Caco-2 (cell line): ENCODE measurements around the gene GPX4. TPM values are rescaled to one million over a fixed set of nuclear protein-coding genes. Genes with fewer than 3 reads are reported as not detected.

Experiments
- Bru-seq: library from RNA; stranded (reverse); fragments of 400-500 nt; gene quantifications from one replicate; lab custom pipeline; 2021; lab: Mats Ljungman, UMichigan
- BruChase-seq, 2 experiments: library from RNA; stranded (reverse); fragments of 400-500 nt; gene quantifications; one replicate each; lab custom pipeline; 2021; lab: Mats Ljungman, UMichigan
- BruUV-seq: library from RNA; stranded (reverse); fragments of 400-500 nt; replicated peaks from 2 replicates; lab custom pipeline; 2021; lab: Mats Ljungman, UMichigan
- CTCF ChIA-PET: fragments of 300-600 bp; sonication (Branson Sonifier 250); formaldehyde crosslinking; loops from one replicate; lab custom pipeline; 2022; ENCODE audit warnings: antibody characterized with exemption; lab: Charles Lee
- POLR2A ChIA-PET: fragments of 300-600 bp; sonication (Branson Sonifier 250); formaldehyde crosslinking; loops from one replicate; lab custom pipeline; 2022; ENCODE audit warnings: antibody characterized with exemption; lab: Charles Lee
- DNase-seq, 2 experiments: peaks; one replicate each; pipeline versions ENCODE4 v3.0.0 to v3.0.0-alpha.2; 2020 to 2022
- H3K27me3 ChIP-seq: replicated peaks from 2 replicates; pipeline ENCODE4 v1.6.0; 2011; ENCODE audit warnings: low read length; ENCODE audit not compliant: control insufficient read depth, insufficient read depth
- H3K36me3 ChIP-seq: 2 replicates; pipeline ENCODE4 v1.5.1; 2011; ENCODE audit warnings: low read length; ENCODE audit not compliant: control insufficient read depth, insufficient read depth
- H3K4me1 ChIP-seq: fragments of 250-450 bp; sonication (Bioruptor Pico); 2 replicates; pipeline ENCODE4 v1.5.1; 2020; ENCODE audit warnings: mild to moderate bottlenecking
- H3K4me3 ChIP-seq: 2 replicates; pipeline ENCODE4 v1.5.1; 2011; ENCODE audit warnings: low read depth, mild to moderate bottlenecking, control low read depth, low read length
- H3K9me3 ChIP-seq: fragments of 250-450 bp; sonication (Bioruptor Pico); 2 replicates; pipeline ENCODE4 v1.5.1; 2020; ENCODE audit warnings: mild to moderate bottlenecking, moderate library complexity
- H3K27ac Mint-ChIP-seq: one replicate; pipeline ENCODE4 v1.8.0; 2022; ENCODE audit warnings: mixed read lengths; ENCODE audit not compliant: unreplicated experiment
- H3K27me3 Mint-ChIP-seq: one replicate; pipeline ENCODE4 v1.8.0; 2022; ENCODE audit warnings: mixed read lengths; ENCODE audit not compliant: insufficient read depth, unreplicated experiment
- H3K36me3 Mint-ChIP-seq: one replicate; pipeline ENCODE4 v1.8.0; 2022; ENCODE audit warnings: mild to moderate bottlenecking, mixed read lengths; ENCODE audit not compliant: insufficient read depth, unreplicated experiment
- H3K4me1 Mint-ChIP-seq: one replicate; pipeline ENCODE4 v1.8.0; 2022; ENCODE audit warnings: low read depth, mixed read lengths; ENCODE audit not compliant: unreplicated experiment
- H3K4me3 Mint-ChIP-seq: one replicate; pipeline ENCODE4 v1.8.0; 2022; ENCODE audit warnings: mild to moderate bottlenecking, moderate library complexity, mixed read lengths; ENCODE audit not compliant: unreplicated experiment
- H3K9me3 Mint-ChIP-seq: one replicate; pipeline ENCODE4 v1.8.0; 2022; ENCODE audit warnings: mixed read lengths; ENCODE audit not compliant: unreplicated experiment
- CTCF ChIP-seq, 2 experiments: fragments of 200-600 bp in 1 of 2; IDR thresholded peaks; 1 replicate in 1 of 2; 2 replicates in 1 of 2; pipeline versions ENCODE4 v1.5.1 to v1.8.0; 2011 to 2022; ENCODE audit warnings: antibody characterized with exemption in 1 of 2, control low read depth in 1 of 2, inconsistent platforms in 1 of 2, low read depth in 1 of 2, low read length in 1 of 2, mild to moderate bottlenecking in 1 of 2, moderate library complexity in 1 of 2; ENCODE audit not compliant: insufficient read depth in 1 of 2, severe bottlenecking in 1 of 2, unreplicated experiment in 1 of 2
- intact Hi-C: fragments of 100-400 bp; cut with micrococcal nuclease; formaldehyde crosslinking; loops from one replicate; pipeline ENCODE4 v1.10.0; 2022; ENCODE audit not compliant: unreplicated experiment
- long read RNA-seq: library from polyadenylated mRNA; stranded (forward); transcript quantifications from one replicate; pipeline ENCODE4 v2.0.0, GENCODE V29; 2022
- total RNA-seq: library from RNA; stranded (reverse); gene quantifications from 2 replicates; pipeline ENCODE4 v1.2.3, GENCODE V29; 2022

The GPX4 gene
- total RNA-seq: 500 and 546 TPM in 2 replicates
- percentile 89 among the genes with signal in this experiment for Bru-seq, nascent RNA
- BruChase-seq, experiment 1, labeled RNA remaining after a 2-hour chase: percentile 89 among the genes with signal in this experiment
- BruChase-seq, experiment 2, labeled RNA remaining after a 6-hour chase: percentile 97 among the genes with signal in this experiment
- long read RNA-seq, transcript GPX4-201 (7 exons, 919 nt): major isoform, 543 of 627 reads
- long read RNA-seq, partial matches to known transcripts: 3 of 627 reads
- long read RNA-seq, other reads (novel, unspliced or antisense): 70 of 627 reads

DNA sequence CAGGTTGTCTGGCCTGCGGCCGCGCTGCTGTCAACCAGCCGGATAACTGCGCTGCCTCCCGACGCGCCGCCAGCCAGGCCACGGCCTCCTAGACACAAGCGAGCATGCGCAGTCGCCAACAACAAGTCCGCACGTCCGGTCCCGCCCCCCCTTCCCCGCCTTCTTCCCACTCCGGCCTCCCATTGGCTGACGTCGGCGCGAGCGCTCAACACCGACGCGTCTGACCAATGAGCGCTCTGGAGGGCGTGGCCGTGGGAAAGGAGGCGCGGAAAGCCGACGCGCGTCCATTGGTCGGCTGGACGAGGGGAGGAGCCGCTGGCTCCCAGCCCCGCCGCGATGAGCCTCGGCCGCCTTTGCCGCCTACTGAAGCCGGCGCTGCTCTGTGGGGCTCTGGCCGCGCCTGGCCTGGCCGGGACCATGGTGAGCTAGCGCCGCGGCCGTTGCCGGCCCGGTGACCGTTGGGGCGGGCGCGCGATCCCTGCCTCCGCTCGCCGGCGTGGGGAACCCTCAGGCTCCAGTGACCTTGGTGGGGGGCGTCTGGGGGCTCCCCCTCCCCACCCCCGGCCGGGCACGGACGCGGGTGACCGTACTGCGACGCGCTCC, at the start of gene GPX4:
Gene GPX4 (plus strand): TSS at position 287 of the 603 bp plus-strand sequence. CDS start 50 bp downstream, at position 337.
- no peaks in the 10 kb centered on the region for H3K27me3 Mint-ChIP-seq
- Histone ChIP-seq H3K4me3 (peak within 1 kb of the TSS; percentile 97), H3K36me3 (peaks cover 1% of the 10 kb centered on the region; the same call in 1 of the 2 replicates), H3K9me3 (no peaks in the 10 kb centered on the region), H3K4me1 (peaks cover 28% of the 10 kb centered on the region), H3K27me3 (no peaks in the 10 kb centered on the region)
- H3K36me3 Mint-ChIP-seq: peaks cover 49% of the 10 kb centered on the region
- ChIA-PET POLR2A (interaction anchor here (0.5 to 2.3 kb wide), 7 partner anchors 20 to 165 kb away, joined by 3 to 19 read pairs (median 9); partner anchors contain the start of genes ABCA7, ARHGAP45, CIRBP and CNN2), CTCF (interaction anchor here (0.5 to 1.0 kb wide), 3 partner anchors 77 to 141 kb away, joined by 3 to 5 read pairs (median 3); partner anchors contain the start of gene CNN2)
- peaks cover 4% of the 10 kb centered on the region for H3K4me1 Mint-ChIP-seq
- intact Hi-C loops: loop anchor here (1.0 to 10.0 kb wide), 3 partner anchors 9 to 79 kb away; partner anchors contain the start of genes CNN2, POLR2E, RNU6-2 and TMEM259
- no peaks in the 10 kb centered on the region for H3K9me3 Mint-ChIP-seq
- no TSS peak for BruUV-seq
- peak; percentile 96 to 98 for DNase-seq
- H3K27ac Mint-ChIP-seq: peak within 1 kb of the TSS; percentile 73
- TF ChIP-seq CTCF (IDR thresholded peaks at IDR 0.05; ENCODE audit: insufficient read depth in 1 of 2, low read depth in 1 of 2, low read length in 1 of 2, severe bottlenecking in 1 of 2, unreplicated experiment in 1 of 2): no peak
- peak within 1 kb of the TSS; percentile 68 for H3K4me3 Mint-ChIP-seq

- H3K27me3 Mint-ChIP-seq: no peaks in the 10 kb centered on the region
- intact Hi-C loops: no loop called here
- H3K4me1 ChIP-seq: no peaks in the 10 kb centered on the region
- POLR2A ChIA-PET: no interaction called here
- CTCF ChIA-PET: no interaction called here
- no peak overlapping the region for H3K4me3 ChIP-seq
- no peaks in the 10 kb centered on the region for H3K27me3 ChIP-seq
- no TSS peak for BruUV-seq
- no peak for DNase-seq
- no peaks in the 10 kb centered on the region for H3K4me1 Mint-ChIP-seq
- H3K4me3 Mint-ChIP-seq: no peak overlapping the region
- H3K27ac Mint-ChIP-seq: no peak overlapping the region
- no peak for TF ChIP-seq CTCF (IDR thresholded peaks at IDR 0.05; ENCODE audit: insufficient read depth in 1 of 2, low read depth in 1 of 2, low read length in 1 of 2, severe bottlenecking in 1 of 2, unreplicated experiment in 1 of 2)
- H3K9me3 ChIP-seq: no peaks in the 10 kb centered on the region
- H3K36me3 Mint-ChIP-seq: peaks cover 8% of the 10 kb centered on the region
- H3K36me3 ChIP-seq: no peaks in the 10 kb centered on the region
- no peaks in the 10 kb centered on the region for H3K9me3 Mint-ChIP-seq
Observed at GRCh38 chr19:1054102-1055027, 49.4 kb upstream of the GPX4 start.

GRCh38 chr19:1055028-1055425, 48.8 kb upstream of the GPX4 start:
- intact Hi-C loops: no loop called here

More at GRCh38 chr19:1055028-1055425, 48.8 kb upstream of the GPX4 start:
- H3K27me3 ChIP-seq: no peaks in the 10 kb centered on the region
- Mint-ChIP-seq H3K36me3 (peaks cover 12% of the 10 kb centered on the region), H3K27me3 (no peaks in the 10 kb centered on the region), H3K4me1 (no peaks in the 10 kb centered on the region), H3K4me3 (no peak overlapping the region), H3K9me3 (no peaks in the 10 kb centered on the region), H3K27ac (no peak overlapping the region)
- no peak for TF ChIP-seq CTCF (IDR thresholded peaks at IDR 0.05; ENCODE audit: insufficient read depth in 1 of 2, low read depth in 1 of 2, low read length in 1 of 2, severe bottlenecking in 1 of 2, unreplicated experiment in 1 of 2)
- CTCF ChIA-PET: no interaction called here
- H3K36me3 ChIP-seq: no peaks in the 10 kb centered on the region
- POLR2A ChIA-PET: no interaction called here
- no peak overlapping the region for H3K4me3 ChIP-seq
- DNase-seq: no peak
- no peaks in the 10 kb centered on the region for H3K4me1 ChIP-seq
- BruUV-seq: no TSS peak
- no peaks in the 10 kb centered on the region for H3K9me3 ChIP-seq
